GM10847 (cell line): ENCODE data around the gene GSK3B.

Source experiments
- POLR2A ChIP-seq: IDR thresholded peaks from 2 replicates; pipeline ENCODE4 v1.6.1; 2011; ENCODE audit not compliant: insufficient read length; ENCODE audit errors: extremely low read depth

Gene GSK3B

DNA sequence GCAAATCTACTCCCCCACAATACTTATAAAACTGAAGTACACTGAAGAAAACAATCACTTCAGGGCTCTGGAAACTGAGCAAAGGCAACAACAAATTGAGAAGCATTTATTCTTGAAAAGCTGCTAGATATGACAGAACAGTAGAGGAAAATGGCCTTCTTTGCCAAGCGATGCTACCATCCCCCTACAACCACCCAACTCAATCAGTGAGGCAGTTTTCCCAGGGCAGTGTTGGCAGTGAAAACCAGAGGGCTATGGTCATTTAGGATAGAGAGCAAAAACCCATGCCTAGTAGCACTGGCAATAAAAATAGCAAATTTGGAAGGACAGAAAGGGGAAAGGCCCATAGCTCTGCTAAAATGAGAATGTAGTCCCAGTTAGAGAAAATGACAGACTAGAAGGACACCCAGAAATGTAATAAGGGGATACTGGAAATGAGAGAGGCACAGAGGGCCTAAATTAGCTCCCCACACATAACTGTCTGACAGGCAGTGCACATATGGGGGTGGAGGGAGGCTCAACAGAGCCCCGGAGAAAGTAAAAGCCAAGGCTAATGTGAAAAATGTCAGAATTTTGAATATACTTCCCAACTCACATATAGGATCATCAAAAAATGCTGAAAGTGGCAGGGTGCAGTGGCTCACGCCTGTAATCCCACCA is 143.5 kb downstream of the GSK3B start:
- no peak for TF ChIP-seq POLR2A

DNA sequence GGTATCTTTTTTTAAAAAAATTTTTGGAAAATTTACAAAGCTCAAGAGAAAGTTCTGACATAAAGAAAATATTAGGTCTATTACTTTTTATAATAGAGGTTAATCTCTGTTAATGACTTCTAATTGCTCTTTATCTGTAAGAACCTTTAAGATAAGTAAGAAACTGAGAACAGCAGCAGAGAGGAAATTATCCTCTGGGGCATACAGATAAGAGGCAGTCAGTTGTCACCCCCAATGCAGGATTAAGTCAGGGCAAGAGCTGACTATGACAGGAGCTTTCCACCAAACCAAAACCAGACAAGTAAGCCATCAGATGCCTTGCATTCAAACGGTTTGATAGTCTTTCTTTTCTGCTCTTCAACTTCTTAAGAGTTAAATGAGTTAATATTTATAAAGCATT is 149.0 kb downstream of the GSK3B start:
- TF ChIP-seq POLR2A: no peak

DNA sequence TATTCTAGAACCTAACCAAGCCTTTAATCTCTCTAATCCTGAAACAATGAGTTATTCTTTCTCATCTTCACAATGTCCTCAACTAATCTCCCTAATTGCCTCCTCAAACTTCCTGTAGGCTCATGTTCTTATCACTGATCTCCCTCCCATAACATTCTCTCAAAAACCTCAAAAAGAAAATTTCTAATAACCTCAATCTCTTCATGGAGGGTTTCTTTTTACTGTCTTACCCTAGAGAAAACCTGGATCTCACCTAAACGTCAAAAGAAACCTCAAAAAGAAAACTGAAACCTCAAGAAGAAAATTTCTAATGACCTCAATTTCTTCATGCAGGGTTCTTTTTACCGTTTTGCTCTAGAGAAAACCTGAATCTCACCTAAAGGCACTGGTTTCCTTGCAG is 150.2 kb downstream of the GSK3B start:
- TF ChIP-seq POLR2A: no peak

GRCh38 chr3:119939077-119939476 is 155.2 kb downstream of the GSK3B start:
- TF ChIP-seq POLR2A: no peak

- TF ChIP-seq POLR2A: no peak
Measured at GRCh38 chr3:119937229-119937628, 157.0 kb downstream of the GSK3B start.

DNA sequence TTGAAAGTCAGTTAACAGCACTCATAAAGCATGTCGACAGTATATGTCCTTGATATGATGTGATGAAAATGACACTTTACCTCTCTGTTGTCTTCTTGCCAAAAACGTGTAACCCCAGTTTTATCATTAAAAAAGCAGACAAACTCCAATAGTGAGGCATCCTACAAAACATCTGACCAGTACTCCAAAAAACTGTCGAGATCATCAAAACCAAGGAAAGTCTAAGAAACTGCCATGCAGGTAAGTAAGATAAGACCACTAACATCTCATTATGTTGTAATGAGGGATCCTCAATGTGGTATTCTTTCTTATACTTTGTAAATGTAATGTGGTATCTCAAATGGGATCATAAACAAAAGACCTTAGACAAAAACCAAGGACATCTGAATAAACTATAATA is 160.0 kb downstream of the GSK3B start:
- no peak for TF ChIP-seq POLR2A

GRCh38 chr3:119933207-119933606 is 161.0 kb downstream of the GSK3B start:
- TF ChIP-seq POLR2A: no peak

DNA sequence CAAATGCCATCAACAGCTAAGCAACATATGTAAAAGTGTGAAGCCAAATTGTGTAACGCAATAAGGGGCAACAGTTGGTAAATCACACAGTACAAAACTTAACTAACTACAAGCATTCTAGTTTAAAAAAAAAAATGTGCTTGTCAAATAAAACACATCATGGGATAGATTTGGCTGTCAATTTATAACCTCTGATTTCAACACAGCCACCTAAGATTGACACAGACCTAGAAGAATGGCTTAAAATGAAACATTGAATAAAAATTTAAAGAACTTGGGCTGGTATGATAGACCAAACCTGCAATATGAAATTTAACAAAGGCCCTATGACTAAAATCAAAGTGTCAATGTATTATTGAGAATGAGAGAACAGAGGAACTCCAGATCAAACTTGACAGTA is 164.0 kb downstream of the GSK3B start:
- TF ChIP-seq POLR2A: no peak

GRCh38 chr3:119927190-119927589 is 167.1 kb downstream of the GSK3B start:
- no peak for TF ChIP-seq POLR2A

- TF ChIP-seq POLR2A: no peak
Measured at GRCh38 chr3:119924111-119925094, 169.8 kb downstream of the GSK3B start.

- no peak for TF ChIP-seq POLR2A
Measured at GRCh38 chr3:119918992-119919933, 175.0 kb downstream of the GSK3B start.

DNA sequence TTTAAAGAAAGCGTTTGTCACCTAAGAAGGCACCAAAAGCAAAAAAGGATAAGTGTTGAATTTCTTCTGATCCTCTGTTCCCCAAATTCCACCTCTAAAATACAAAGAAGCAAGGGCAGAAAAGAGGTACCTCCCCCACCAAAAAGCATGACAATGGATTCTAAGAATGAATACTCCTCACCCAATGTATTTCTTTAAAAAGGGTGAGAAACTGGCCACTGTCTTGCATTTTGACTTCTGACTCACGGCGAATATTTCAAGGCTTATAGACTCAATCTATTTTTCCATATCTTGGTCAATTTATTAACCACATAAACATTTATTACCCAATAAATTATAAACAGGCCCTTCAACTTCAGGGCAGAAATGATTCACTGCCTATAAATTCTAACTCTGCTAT is 181.2 kb downstream of the GSK3B start:
- TF ChIP-seq POLR2A: no peak

- TF ChIP-seq POLR2A: no peak
Measured at GRCh38 chr3:119912220-119912619, 182.0 kb downstream of the GSK3B start.

- TF ChIP-seq POLR2A: no peak
Measured at GRCh38 chr3:119911748-119912147, 182.5 kb downstream of the GSK3B start.

DNA sequence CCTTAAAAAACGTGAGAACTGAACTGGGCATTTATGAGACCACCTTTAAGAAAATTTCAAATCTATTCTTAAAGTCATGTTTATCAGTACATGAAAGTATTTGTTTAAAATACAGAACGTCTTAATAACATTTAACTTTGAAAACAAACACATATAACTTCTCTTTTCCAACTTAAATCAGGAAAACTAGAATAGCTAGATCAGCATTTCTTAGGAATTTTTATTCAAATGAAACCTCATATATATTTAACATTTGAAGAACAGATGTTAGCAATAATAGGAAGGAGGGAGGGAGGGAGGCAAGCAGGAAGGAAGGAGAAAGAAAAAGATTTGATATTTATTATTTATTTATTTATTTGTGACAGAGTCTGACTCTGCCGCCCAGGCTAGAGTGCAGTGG is 192.2 kb downstream of the GSK3B start:
- TF ChIP-seq POLR2A: no peak
